HCT116 (cell line): ENCODE results near the gene ALDH3A1. TPM values are rescaled to one million over a fixed set of nuclear protein-coding genes. Genes with fewer than 3 reads are reported as not detected.

Experiments used
- ATAC-seq: fragments of 200-7000 bp; cut with Tn5 transposase; 2 replicates; pipeline ENCODE4 v1.9.1; 2020; ENCODE audit warnings: mild to moderate bottlenecking, moderate library complexity
- BruUV-seq: library from RNA; stranded (reverse); fragments of 400-500 nt; replicated peaks from 2 replicates; lab custom pipeline; 2021; lab: Mats Ljungman, UMichigan
- CTCF ChIA-PET: fragments of 300-600 bp; sonication (Branson Sonifier 250); formaldehyde crosslinking; loops from one replicate; lab custom pipeline; 2021; ENCODE audit warnings: antibody characterized with exemption; lab: Charles Lee
- POLR2A ChIA-PET: fragments of 300-600, 350-600 bp; sonication (Branson Sonifier 250); formaldehyde crosslinking; loops from one replicate; lab custom pipeline; 2021; ENCODE audit warnings: antibody characterized with exemption; lab: Charles Lee
- RAD21 ChIA-PET, 2 experiments: fragments of 300-600 bp; sonication (Branson Sonifier 250); formaldehyde crosslinking; loops; one replicate each; lab custom pipeline; 2023; ENCODE audit warnings: low total read pairs in 2 of 2; ENCODE audit not compliant: uncharacterized antibody in 2 of 2, unreplicated experiment in 2 of 2, low non-redundant PET in 1 of 2; lab: Charles Lee
- DNase-seq: peaks from one replicate; pipeline ENCODE4 v3.0.0-alpha.2; 2010; ENCODE audit warnings: low read depth, low spot score
- H2AFZ ChIP-seq: fragments of 200-600 bp; shearing (Covaris generic), sonication (generic); 2 replicates; pipeline ENCODE4 v1.6.1; 2017; ENCODE audit warnings: low read depth, mixed run types, mixed read lengths, antibody characterized with exemption, low read length; ENCODE audit not compliant: poor library complexity, severe bottlenecking
- H3K27ac ChIP-seq: 2 replicates; pipeline ENCODE4 v1.5.1; 2012; ENCODE audit warnings: low read depth, low read length
- H3K27me3 ChIP-seq: fragments of 200-600 bp; sonication (generic); 2 replicates; pipeline ENCODE4 v1.6.1; 2016; ENCODE audit warnings: mixed run types, low read length, mixed read lengths; ENCODE audit not compliant: insufficient read depth
- H3K36me3 ChIP-seq, 2 experiments: fragments of 200-500 bp in 1 of 2; fragments of 200-600 bp in 1 of 2; sonication (Bioruptor generic) in 1 of 2; sonication (generic) in 1 of 2; 2 replicates each; pipeline versions ENCODE4 v1.5.1 to v1.6.1; 2014 to 2016; ENCODE audit warnings: low read length in 2 of 2, inconsistent platforms in 1 of 2, mixed read lengths in 1 of 2, mixed run types in 1 of 2; ENCODE audit not compliant: insufficient read depth in 2 of 2, control insufficient read depth in 1 of 2
- H3K4me1 ChIP-seq, 2 experiments: fragments of 200-600 bp in 1 of 2; sonication (generic) in 1 of 2; 2 replicates each; pipeline versions ENCODE4 v1.5.1 to v1.6.1; 2012 to 2017; ENCODE audit warnings: low read length in 2 of 2, inconsistent platforms in 1 of 2, mild to moderate bottlenecking in 1 of 2, mixed read lengths in 1 of 2, mixed run types in 1 of 2, moderate library complexity in 1 of 2; ENCODE audit not compliant: insufficient read depth in 2 of 2, control insufficient read depth in 1 of 2
- H3K4me2 ChIP-seq: fragments of 200-600 bp; sonication (generic); 2 replicates; pipeline ENCODE4 v1.6.1; 2017; ENCODE audit warnings: mixed run types, low read length, mixed read lengths
- H3K4me3 ChIP-seq, 2 experiments: fragments of 200-600 bp in 1 of 2; sonication (generic) in 1 of 2; replicated peaks in 1 of 2; 2 replicates each; pipeline ENCODE4 v1.5.1; 2011 to 2016; ENCODE audit warnings: low read length in 2 of 2, control low read depth in 1 of 2, low read depth in 1 of 2, mild to moderate bottlenecking in 1 of 2, mixed read lengths in 1 of 2, mixed run types in 1 of 2
- H3K79me2 ChIP-seq: fragments of 200-600 bp; sonication (generic); 2 replicates; pipeline ENCODE4 v1.6.1; 2017; ENCODE audit warnings: mild to moderate bottlenecking, mixed run types, low read length, moderate library complexity, mixed read lengths; ENCODE audit not compliant: insufficient read depth
- H3K9ac ChIP-seq: fragments of 200-600 bp; sonication (generic); 2 replicates; pipeline ENCODE4 v1.6.1; 2016; ENCODE audit warnings: low read length, mixed read lengths
- H3K9me2 ChIP-seq: fragments of 200-600 bp; sonication (generic), shearing (Covaris generic); 2 replicates; pipeline ENCODE4 v1.6.1; 2017; ENCODE audit warnings: mixed run types, mild to moderate bottlenecking, moderate library complexity; ENCODE audit not compliant: insufficient read depth
- H3K9me3 ChIP-seq, 2 experiments: fragments of 200-500 bp in 1 of 2; fragments of 200-600 bp in 1 of 2; sonication (Bioruptor generic) in 1 of 2; sonication (generic) in 1 of 2; 2 replicates each; pipeline ENCODE4 v1.6.1; 2014 to 2017; ENCODE audit warnings: low read length in 2 of 2, mixed read lengths in 2 of 2, inconsistent platforms in 1 of 2, low read depth in 1 of 2, mild to moderate bottlenecking in 1 of 2, mixed run types in 1 of 2, moderate library complexity in 1 of 2; ENCODE audit not compliant: control insufficient read depth in 1 of 2, insufficient read depth in 1 of 2
- H4K20me1 ChIP-seq: fragments of 200-600 bp; sonication (generic), shearing (Covaris generic); 2 replicates; pipeline ENCODE4 v1.6.1; 2017; ENCODE audit warnings: mixed run types, mild to moderate bottlenecking, moderate library complexity; ENCODE audit not compliant: insufficient read depth
- ATF3 ChIP-seq: IDR thresholded peaks from 2 replicates; pipeline ENCODE4 v1.6.1; 2012
- CBX3 ChIP-seq: IDR thresholded peaks from 2 replicates; pipeline ENCODE4 v1.6.1; 2012; ENCODE audit warnings: low read depth
- ELF1 ChIP-seq: IDR thresholded peaks from 2 replicates; pipeline ENCODE4 v1.6.1; 2012; ENCODE audit warnings: low read depth, borderline replicate concordance
- EZH2 ChIP-seq: fragments of 200-600 bp; sonication (generic); IDR thresholded peaks from 2 replicates; pipeline ENCODE4 v1.6.1; 2017; ENCODE audit warnings: antibody characterized with exemption, mixed run types
- JUND ChIP-seq: IDR thresholded peaks from 2 replicates; pipeline ENCODE4 v1.6.1; 2012
- POLR2AphosphoS5 ChIP-seq: IDR thresholded peaks from 2 replicates; pipeline ENCODE4 v1.6.1; 2011; ENCODE audit warnings: mild to moderate bottlenecking, low read depth, low read length, moderate library complexity
- RAD21 ChIP-seq: IDR thresholded peaks from 2 replicates; pipeline ENCODE4 v1.6.1; 2012; ENCODE audit warnings: low read depth, mild to moderate bottlenecking
- REST ChIP-seq: IDR thresholded peaks from 2 replicates; pipeline ENCODE4 v1.6.1; 2012; ENCODE audit warnings: low read depth
- SIN3A ChIP-seq: IDR thresholded peaks from 2 replicates; pipeline ENCODE4 v1.6.1; 2012; ENCODE audit warnings: low read depth
- YY1 ChIP-seq: IDR thresholded peaks from 2 replicates; pipeline ENCODE4 v1.6.1; 2011; ENCODE audit warnings: low read length, low read depth, moderate library complexity, mild to moderate bottlenecking; ENCODE audit not compliant: insufficient replicate concordance; ENCODE audit errors: extremely low read depth
- ZFX ChIP-seq: fragments of 450-650 bp; IDR thresholded peaks from 2 replicates; pipeline ENCODE4 v1.6.1; 2017
- ZNF274 ChIP-seq: fragments of 200-500 bp; sonication (Bioruptor generic); IDR thresholded peaks from 2 replicates; pipeline ENCODE4 v1.6.1; 2014; ENCODE audit warnings: mild to moderate bottlenecking, low read depth, low read length, inconsistent platforms
- intact Hi-C: fragments of 100-400 bp; cut with micrococcal nuclease; formaldehyde crosslinking; loops from 2 replicates; pipeline ENCODE4 v1.10.0; 2022
- total RNA-seq: library from RNA; stranded (reverse); gene quantifications from one replicate; pipeline ENCODE4 v1.2.1, GENCODE V29; 2021; ENCODE audit not compliant: unreplicated experiment

The ALDH3A1 gene
- total RNA-seq, 1 experiment from 2014 or later: 0.86 TPM

- POLR2A ChIA-PET: no interaction called here
- BruUV-seq: no TSS peak
- Histone ChIP-seq H3K9me2 (no peaks in the 10 kb centered on the region), H3K79me2 (no peaks in the 10 kb centered on the region), H3K9me3 (no peaks in the 10 kb centered on the region), H4K20me1 (no peaks in the 10 kb centered on the region), H3K27me3 (no peaks in the 10 kb centered on the region), H3K4me1 (no peaks in the 10 kb centered on the region; a peak in 1 of 4 replicates), H2AFZ (no peak overlapping the region), H3K4me3 (no peak overlapping the region), H3K36me3 (no peaks in the 10 kb centered on the region), H3K9ac (no peak overlapping the region), H3K4me2 (no peak overlapping the region), H3K27ac (no peak overlapping the region)
- DNase-seq (no peak), ATAC-seq (no peak)
- RAD21 ChIA-PET: no interaction called here
- CTCF ChIA-PET: no interaction called here
- intact Hi-C loops: no loop called here
- no peak for TF ChIP-seq SIN3A
- TF ChIP-seq ZFX: no peak
- no peak for TF ChIP-seq CBX3
- no peak for TF ChIP-seq JUND
- no peak for TF ChIP-seq ATF3
- TF ChIP-seq RAD21: no peak
- TF ChIP-seq POLR2AphosphoS5: no peak
- TF ChIP-seq EZH2: no peak
- no peak for TF ChIP-seq YY1
- TF ChIP-seq REST: no peak
- no peak for TF ChIP-seq ZNF274
- TF ChIP-seq ELF1: no peak
Measured at GRCh38 chr17:19707728-19708221, 40.3 kb downstream of the ALDH3A1 start.
